ENCODE results near the gene WNK1. TPM values are rescaled to one million over a fixed set of nuclear protein-coding genes. Genes with fewer than 3 reads are reported as not detected.
"Not testable (repeated sequence)": the region's sequence is repeated elsewhere in the genome, so short reads cannot be mapped to it uniquely, and the experiment has no call there.

WNK1 gene
- 284 TPM for total RNA-seq
- long read RNA-seq, partial matches to known transcripts = 2 of 13 reads
- long read RNA-seq, other reads (novel, unspliced or antisense) = 11 of 13 reads

DNA sequence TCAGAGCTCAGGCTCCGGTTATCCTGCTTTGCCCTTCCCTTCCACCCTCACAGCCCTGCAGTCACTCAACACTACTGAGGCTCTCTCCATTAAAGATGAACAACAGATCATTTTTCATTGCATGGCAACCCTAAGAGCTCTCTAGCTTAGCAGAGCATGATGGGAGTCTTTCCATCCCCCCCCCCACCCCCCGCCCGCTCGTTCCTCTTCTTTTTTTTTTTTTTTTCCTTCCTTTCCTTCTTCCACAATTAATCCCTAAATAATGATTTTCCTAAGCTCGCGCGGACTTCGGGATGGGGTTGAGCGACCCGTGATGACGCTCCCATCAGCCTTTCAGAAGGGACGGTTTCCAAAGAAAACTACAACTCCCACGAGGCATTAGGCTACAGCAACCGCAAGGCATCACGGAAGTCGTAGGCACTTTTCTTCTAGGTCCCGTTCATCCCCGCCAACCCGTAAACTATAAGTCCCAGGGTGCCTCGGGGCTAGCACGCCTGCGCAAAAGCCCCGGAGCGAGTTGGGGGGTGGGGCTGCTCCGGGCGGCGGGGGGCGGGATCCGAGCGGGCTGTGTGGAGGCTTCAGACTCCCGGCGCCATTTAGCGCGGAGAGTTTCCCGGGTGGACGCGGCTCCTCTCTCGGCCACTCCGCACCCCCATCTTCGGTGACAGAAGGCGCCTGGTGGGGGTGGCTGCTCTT lies at the start of gene WNK1:
TSS of gene WNK1 (plus strand) at position 581 of the 696 bp plus-strand sequence. CDS start 987 bp downstream, outside the sequence.
- intact Hi-C loops (cut with DNase I) = loop anchor here (1.0 to 5.0 kb wide), 6 partner anchors 39 to 195 kb away; partner anchors contain the start of gene RAD52
- ATAC-seq = peak; percentile 92
- peak; percentile 98 for DNase-seq (ENCODE audit: missing footprints)

GRCh38 chr12:704516-705242 lies 47.7 kb upstream of the WNK1 start:
- ATAC-seq (no peak), DNase-seq (ENCODE audit: missing footprints) (no peak)
- intact Hi-C loops (cut with DNase I) = no loop called here

- intact Hi-C loops (cut with DNase I); ATAC-seq; DNase-seq (ENCODE audit: missing footprints): not testable (repeated sequence)
These were observed 44.3 kb upstream of the WNK1 start for GRCh38 chr12:708084-708483.

DNA sequence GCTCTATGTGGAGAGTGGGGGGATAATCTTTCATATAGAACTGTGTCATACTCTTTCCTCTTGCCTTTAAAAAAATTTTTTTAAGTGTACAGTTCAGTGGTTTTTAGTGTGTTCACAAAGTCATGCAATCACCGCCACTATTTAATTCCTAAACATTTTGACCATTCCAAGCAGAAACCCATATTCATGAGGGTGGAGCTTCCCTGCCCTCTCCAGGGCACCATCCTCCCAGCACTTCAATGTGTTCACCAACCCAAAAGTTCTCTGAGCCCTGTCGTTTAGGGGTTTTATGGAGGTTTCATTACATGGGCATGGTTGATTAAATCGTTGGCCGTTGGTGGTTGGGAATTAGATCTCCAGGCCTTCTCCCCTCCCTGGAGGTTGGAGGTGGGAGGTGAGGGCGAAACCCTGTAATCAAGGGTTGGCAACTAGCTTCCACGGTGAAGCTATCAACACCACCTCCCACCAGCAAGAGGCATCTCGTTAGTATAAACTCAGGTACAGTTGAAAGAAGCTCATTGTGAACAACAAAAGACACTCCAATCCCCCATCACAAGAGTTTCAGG lies 42.8 kb upstream of the WNK1 start:
- DNase-seq (ENCODE audit: missing footprints) (no peak), ATAC-seq (no peak)
- intact Hi-C loops (cut with DNase I) = no loop called here

DNA sequence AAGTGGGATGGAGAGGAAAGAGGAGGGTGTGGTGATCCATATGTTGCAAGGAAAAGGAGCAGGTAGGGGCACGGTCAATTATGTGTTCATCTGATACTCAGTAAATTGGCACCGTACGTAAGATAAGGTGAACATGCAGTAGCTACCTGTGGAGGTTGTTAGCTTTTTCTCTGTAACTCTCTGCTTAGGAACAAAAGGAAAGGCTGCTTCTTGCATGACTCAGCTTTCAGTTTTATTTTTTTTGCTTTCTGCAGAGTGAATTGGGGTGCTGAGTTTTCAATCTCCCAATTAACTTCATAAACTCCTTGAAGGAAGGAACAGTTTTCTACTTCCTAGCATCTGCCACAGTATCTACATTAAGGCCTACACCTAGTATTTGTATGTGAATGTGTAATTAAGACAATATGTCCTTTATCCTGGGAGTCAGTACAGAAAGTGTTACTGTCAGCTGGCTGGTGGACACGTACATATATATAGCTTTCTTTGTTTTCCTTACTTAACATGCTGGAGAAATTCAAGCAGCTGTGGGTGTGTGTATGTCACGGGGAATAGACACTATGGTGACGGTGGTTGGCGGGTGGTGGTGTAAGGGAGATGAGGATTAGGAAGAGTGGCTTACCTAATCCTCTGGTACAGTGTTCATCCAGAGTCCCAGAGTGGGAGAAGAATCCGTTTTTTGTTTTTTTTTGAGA lies 40.1 kb upstream of the WNK1 start:
- ATAC-seq = no peak
- intact Hi-C loops (cut with DNase I) = no loop called here
- no peak for DNase-seq (ENCODE audit: missing footprints)

GRCh38 chr12:713281-713875 lies 39.0 kb upstream of the WNK1 start:
- intact Hi-C loops (cut with DNase I) = loop anchor here (1.0 kb wide), 1 partner anchor 39 kb away; the partner anchor contains the start of gene WNK1
- ATAC-seq (peak; percentile 57), DNase-seq (ENCODE audit: missing footprints) (no peak)

DNA sequence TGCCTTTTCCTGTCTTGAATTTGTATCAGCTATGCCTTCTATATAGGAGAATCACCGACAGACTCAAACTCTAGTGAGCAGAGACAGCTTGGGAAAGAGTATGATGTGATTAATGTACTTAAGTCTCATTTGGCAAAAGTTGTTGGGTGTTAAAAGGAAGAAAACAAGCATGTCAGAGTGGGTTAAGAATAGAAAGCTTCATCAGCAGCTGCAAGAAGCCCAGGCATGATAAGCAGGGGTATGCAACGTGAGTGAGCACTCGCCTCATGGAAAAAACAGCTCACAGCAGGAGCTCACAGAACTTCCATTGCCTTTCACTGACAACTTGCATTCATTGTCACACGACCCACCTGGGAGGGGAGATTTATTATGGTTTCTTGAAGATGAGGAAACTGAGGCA lies 35.9 kb upstream of the WNK1 start:
- ATAC-seq = peak; percentile 38
- intact Hi-C loops (cut with DNase I) = loop anchor here (5.0 kb wide), 2 partner anchors 54 to 134 kb away; partner anchors contain the start of gene NINJ2

GRCh38 chr12:718756-719102 lies 33.6 kb upstream of the WNK1 start:
- intact Hi-C loops (cut with DNase I) = loop anchor here (5.0 kb wide), 2 partner anchors 56 to 136 kb away; partner anchors contain the start of gene NINJ2
- no peak for ATAC-seq

More for the DNA sequence above, 35.9 kb upstream of the WNK1 start:
- DNase-seq (ENCODE audit: missing footprints) = no peak

DNA sequence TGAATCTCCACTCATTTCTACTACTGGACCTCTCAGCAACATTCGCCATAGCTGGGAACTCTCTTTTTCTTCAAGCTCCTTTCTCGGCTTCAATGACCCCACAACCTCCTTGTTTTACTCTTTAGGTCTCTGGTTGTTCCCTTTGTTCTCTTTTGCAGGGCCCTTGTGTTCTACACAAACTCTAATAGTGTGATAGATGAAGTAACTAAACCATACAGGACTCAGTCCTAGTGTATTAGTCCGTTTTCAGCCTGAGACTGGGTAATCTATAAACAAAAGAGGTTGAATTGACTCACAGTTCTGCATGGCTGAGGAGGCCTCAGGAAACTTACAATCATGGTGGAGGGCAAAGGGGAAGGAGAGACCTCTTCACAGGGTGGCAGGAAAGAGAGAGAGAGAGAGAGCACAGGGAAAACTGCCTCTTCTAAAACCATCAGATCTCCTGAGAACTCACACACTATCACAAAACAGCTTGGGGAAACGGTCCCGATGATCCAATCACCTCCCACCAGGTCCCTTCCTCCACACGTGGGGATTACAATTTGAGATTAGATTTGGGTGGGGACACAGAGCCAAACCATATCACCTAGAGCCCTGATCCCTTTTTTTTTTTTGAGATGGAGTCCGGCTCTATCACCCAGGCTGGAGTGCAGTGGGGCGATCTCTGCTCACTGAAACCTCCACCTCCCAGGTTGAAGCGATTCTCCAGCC lies 32.0 kb upstream of the WNK1 start:
- DNase-seq (ENCODE audit: missing footprints) = no peak
- intact Hi-C loops (cut with DNase I) = no loop called here
- no peak for ATAC-seq

More at GRCh38 chr12:718756-719102, 33.6 kb upstream of the WNK1 start:
- no peak for DNase-seq (ENCODE audit: missing footprints)

DNA sequence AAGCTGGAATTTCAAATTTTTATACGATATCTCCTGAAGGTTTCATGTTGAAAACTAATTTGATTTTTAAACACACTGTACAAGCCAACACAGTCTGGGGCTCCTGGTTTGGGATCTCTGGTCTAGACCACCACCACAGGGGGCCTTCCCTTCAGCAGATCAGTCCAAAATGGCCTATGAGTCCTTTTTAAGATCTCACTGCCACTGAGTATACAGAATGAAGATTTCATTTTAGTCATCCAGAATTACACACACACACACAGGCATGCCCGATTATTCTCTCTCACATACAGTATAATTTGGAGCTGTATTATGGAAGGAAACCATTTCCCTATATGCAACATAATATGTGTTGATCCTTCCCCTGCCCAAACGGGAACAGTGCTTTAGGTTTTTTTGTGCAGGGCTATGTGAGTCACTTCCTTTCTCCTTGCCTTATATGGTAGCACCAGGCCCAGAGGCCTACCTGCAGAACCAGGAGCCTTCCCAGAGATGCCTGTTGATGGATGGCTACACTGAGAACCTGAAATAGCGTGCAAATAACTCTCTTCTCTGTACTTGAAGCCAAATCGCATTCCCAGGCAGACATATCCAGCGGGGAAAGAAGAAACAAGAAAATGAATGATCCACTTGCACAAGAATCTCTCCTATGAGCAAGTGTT lies 28.1 kb upstream of the WNK1 start:
- intact Hi-C loops (cut with DNase I) = no loop called here
- DNase-seq (ENCODE audit: missing footprints) = no peak
- ATAC-seq = no peak

DNA sequence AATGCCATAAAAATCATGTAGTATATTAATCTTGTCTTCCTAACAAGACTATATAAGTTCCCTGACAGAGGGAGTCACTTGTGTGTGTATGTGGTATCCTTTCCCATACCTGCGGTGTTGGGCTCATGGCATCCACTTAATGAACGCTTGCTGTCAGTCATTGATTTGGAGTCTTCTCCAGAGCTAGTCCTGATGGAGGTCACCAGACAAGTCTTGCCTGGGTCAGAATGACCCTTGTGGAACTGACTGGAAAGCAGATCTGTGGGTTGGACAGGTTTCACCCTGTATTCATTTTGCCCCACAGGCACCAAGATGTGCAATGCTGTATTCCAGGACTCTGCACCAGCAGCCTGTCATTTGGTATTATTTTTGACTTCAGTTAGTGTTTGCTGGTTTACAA lies 27.3 kb upstream of the WNK1 start:
- ATAC-seq (no peak), DNase-seq (ENCODE audit: missing footprints) (no peak)
- intact Hi-C loops (cut with DNase I) = no loop called here

- ATAC-seq (peak; percentile 77), DNase-seq (ENCODE audit: missing footprints) (no peak)
- intact Hi-C loops (cut with DNase I) = no loop called here
These were observed 25.9 kb upstream of the WNK1 start for GRCh38 chr12:726281-727140.

DNA sequence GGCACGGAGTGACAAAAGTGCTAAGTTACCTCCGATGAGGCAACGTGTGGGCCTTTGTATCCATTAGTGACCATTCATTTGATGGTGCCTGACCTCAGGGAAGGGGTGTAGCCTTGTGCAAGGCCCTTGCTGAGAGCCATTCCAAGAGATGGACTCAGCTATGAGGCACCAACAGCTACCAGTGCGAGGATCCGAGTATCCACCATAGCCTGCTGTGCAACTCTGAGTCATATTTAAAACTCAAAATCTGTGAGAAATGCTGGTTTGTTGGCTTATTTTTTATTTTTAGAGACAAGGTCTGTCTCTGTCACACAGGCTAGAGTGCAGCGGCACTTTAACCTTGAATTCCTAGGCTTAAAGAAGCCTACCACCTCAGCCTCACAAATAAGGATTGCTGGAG lies 25.1 kb upstream of the WNK1 start:
- intact Hi-C loops (cut with DNase I) = no loop called here
- DNase-seq (ENCODE audit: missing footprints) (no peak), ATAC-seq (no peak)

DNA sequence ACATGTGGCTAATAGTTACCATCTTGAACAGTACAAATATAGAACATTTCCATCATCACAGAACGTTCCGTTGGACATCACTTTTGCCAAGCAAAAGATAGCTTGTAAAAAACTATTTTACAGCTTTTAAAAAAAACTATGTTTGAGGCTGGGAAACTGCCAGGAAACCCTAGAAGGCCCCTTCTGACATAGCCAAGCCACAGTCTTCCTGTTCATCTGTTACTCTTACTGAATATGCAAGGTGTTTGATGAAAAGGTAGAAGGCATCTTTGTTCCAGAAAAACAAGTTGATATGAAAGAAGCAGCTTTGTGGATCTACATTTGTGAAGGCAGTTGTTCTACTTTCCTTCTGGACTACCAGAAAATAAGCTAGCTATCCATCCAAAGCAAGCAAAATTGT lies 23.6 kb upstream of the WNK1 start:
- intact Hi-C loops (cut with DNase I) = no loop called here
- DNase-seq (ENCODE audit: missing footprints) (no peak), ATAC-seq (no peak)

GRCh38 chr12:729221-729620 lies 23.2 kb upstream of the WNK1 start:
- intact Hi-C loops (cut with DNase I) = no loop called here

DNA sequence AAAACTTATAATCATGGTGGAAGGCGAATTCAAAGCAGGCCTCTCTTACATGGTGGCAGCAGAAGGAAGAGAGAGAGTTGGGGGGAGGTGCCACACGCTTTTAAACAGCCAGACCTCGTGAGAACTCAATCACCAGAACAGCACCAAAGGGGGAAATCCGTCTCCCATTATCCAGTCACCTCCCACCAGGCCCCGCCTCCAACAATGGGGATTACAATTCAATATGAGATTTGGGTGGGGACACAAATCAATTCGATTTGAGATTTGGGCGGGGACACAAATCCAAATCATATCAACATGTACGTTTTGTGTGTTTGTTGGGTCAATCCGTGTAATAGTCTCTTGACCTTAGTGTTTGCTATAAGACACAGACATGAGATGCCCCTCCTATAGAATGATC lies 21.8 kb upstream of the WNK1 start:
- intact Hi-C loops (cut with DNase I) = no loop called here
- ATAC-seq = no peak
- DNase-seq (ENCODE audit: missing footprints) = no peak

More at GRCh38 chr12:729221-729620, 23.2 kb upstream of the WNK1 start:
- DNase-seq (ENCODE audit: missing footprints) = no peak
- ATAC-seq = no peak
